Nasal cavity respiratory epithelium epithelial cell of viscerocranial mucosa (primary cell): ENCODE results near the gene TNFRSF4. TPM values are rescaled to one million over a fixed set of nuclear protein-coding genes. Genes with fewer than 3 reads are reported as not detected.

Experiments used
- total RNA-seq: library from RNA; depleted of rRNA; stranded (reverse); fragments of >200 nt; gene quantifications from 2 replicates; pipeline ENCODE4 v1.2.3, GENCODE V29; 2014

Gene TNFRSF4
- 0.14 TPM in 1 of 2 replicates, not detected in the other for total RNA-seq

GRCh38 chr1:1213345-1214265, at the start of gene TNFRSF4:
Gene TNFRSF4, minus strand, starts transcription at chr1:1214153. Its CDS starts 26 bp downstream, at chr1:1214127.

DNA sequence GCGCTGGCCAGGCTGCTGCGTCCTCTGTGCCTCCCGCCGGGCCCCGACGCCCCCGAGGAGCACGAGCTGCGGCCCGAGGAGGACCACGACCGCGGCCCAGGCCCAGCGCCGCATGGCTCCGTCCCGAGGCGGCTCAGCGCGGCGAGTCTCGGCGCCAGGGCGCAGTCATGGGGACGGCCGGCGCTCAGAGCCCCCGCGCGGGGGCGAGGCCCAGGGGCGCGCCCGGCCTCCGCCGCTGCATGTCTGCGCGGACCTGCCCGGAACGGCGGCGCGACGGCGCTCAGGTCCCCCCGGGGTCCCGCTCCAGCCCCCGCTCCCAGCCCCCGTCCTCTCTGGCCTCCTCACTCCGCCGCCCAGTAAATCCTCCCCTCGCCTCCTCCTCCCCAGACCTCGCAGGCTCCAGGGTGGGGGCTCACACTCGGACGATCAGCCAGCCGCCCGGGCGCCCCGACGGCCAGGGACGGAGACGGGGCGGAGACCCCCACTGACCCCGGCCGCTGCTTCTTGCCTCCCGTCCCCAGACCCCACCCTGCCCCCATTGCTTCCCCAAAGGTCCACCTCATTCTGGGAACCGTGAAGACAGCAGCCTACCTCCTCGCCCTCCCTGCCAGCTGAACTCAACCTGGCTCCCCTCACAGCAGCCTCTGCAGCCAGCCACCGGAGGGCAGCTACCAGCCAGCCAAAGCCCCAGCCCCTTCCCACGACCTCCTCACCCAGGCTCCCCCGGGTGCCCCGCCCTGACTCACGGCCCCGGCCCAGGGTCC, 32.8 kb upstream of the TNFRSF4 start, which contains the start of gene C1QTNF12:
Gene C1QTNF12, minus strand, starts transcription at position 146 of the 764 bp plus-strand sequence. Its CDS starts 32 bp downstream, at position 114.

DNA sequence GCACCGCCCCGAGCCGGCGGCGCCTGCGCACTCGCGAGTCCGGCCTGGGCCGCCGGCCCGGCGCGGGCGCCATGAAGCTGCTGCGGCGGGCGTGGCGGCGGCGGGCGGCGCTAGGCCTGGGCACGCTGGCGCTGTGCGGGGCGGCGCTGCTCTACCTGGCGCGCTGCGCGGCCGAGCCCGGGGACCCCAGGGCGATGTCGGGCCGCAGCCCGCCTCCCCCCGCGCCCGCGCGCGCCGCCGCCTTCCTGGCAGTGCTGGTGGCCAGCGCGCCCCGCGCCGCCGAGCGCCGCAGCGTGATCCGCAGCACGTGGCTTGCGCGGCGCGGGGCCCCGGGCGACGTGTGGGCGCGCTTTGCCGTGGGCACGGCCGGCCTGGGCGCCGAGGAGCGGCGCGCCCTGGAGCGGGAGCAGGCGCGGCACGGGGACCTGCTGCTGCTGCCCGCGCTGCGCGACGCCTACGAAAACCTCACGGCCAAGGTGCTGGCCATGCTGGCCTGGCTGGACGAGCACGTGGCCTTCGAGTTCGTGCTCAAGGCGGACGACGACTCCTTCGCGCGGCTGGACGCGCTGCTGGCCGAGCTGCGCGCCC, 18.3 kb upstream of the TNFRSF4 start, which contains the start of gene B3GALT6:
Gene B3GALT6, plus strand, starts transcription at position 30 of the 588 bp plus-strand sequence. Its CDS starts 42 bp downstream, at position 72.

GRCh38 chr1:1231400-1232207, 17.7 kb upstream of the TNFRSF4 start, which contains the start of gene SDF4:
Gene SDF4, minus strand, starts transcription at chr1:1232001. Its CDS starts 3,229 bp downstream, at chr1:1228772.

GRCh38 chr1:1206376-1206965, 7.5 kb downstream of the TNFRSF4 start, which contains the start of gene TNFRSF18:
Gene TNFRSF18, minus strand, starts transcription at chr1:1206592. Its CDS starts 21 bp downstream, at chr1:1206571.

DNA sequence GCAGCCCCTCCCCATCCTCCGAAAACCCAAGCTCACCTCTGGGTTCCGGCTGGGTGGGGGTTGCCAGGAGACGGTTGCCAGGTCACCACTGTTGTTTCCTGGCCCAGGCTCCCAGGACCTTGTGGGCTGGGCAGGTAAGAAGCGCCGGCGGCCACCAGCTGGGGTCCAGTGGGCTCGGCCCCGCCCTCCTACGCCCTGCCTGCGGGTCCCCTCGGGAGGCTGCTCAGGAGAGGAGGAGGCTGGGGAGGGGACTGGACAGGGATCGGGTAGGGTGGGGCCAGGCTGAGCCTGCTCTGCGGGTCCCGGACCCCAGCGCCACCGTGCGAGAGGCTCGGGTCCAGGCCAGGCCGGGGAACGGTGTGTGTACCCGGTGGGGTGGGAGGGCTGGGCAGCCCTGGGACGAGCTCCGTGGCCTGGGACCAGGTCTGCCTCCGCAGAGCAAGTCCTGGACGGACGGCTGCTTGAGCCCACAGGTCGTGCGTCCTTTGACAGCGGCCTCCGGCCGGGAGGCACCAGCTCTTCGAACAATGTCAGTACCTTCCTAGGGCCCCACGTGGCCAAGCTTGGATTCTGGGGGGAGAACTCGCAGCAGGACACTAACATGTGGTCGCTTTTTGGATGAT, 40.0 kb downstream of the TNFRSF4 start, which contains the start of gene TTLL10:
Gene TTLL10, plus strand, starts transcription at position 88 of the 623 bp plus-strand sequence. CDS start 5,336 bp downstream, outside the sequence.

Other genes starting within 250 kb of the TNFRSF4 start
- gene PLEKHN1, start 247.7 kb downstream of the TNFRSF4 start, total RNA-seq: 4.4 and 6.2 TPM in 2 replicates
- gene PERM1, start 232.1 kb downstream of the TNFRSF4 start, total RNA-seq: 0.07 TPM in 1 of 2 replicates, not detected in the other
- 34.5 and 46.5 TPM in 2 replicates for gene HES4, start 214.1 kb downstream of the TNFRSF4 start, total RNA-seq
- gene ISG15, start 200.7 kb downstream of the TNFRSF4 start, total RNA-seq: 25.1 and 119 TPM in 2 replicates
- 157 and 485 TPM in 2 replicates for gene AGRN, start 194.0 kb downstream of the TNFRSF4 start, total RNA-seq
- 2.6 and 14.7 TPM in 2 replicates for gene RNF223, start 139.8 kb downstream of the TNFRSF4 start, total RNA-seq
- 6.5 and 9.3 TPM in 2 replicates for gene C1orf159, start 98.1 kb downstream of the TNFRSF4 start, total RNA-seq
- gene TTLL10, start 40.3 kb downstream of the TNFRSF4 start, total RNA-seq: 0.28 TPM in 1 of 2 replicates, not detected in the other
- gene TNFRSF18, start 7.6 kb downstream of the TNFRSF4 start, total RNA-seq: 0.34 and 1.5 TPM in 2 replicates
- 76.9 and 124 TPM in 2 replicates for gene SDF4, start 17.8 kb upstream of the TNFRSF4 start, total RNA-seq
- 24.4 and 25.6 TPM in 2 replicates for gene B3GALT6, start 18.1 kb upstream of the TNFRSF4 start, total RNA-seq
- 0.93 and 1.4 TPM in 2 replicates for gene C1QTNF12, start 32.6 kb upstream of the TNFRSF4 start, total RNA-seq
- 46.3 and 60.5 TPM in 2 replicates for gene UBE2J2, start 59.7 kb upstream of the TNFRSF4 start, total RNA-seq
- 0.68 and 1.4 TPM in 2 replicates for gene SCNN1D, start 66.3 kb upstream of the TNFRSF4 start, total RNA-seq
- gene ACAP3, start 93.8 kb upstream of the TNFRSF4 start, total RNA-seq: 17.4 and 57.2 TPM in 2 replicates
- 16.9 and 25.6 TPM in 2 replicates for gene PUSL1, start 94.4 kb upstream of the TNFRSF4 start, total RNA-seq
- 55.4 and 66.1 TPM in 2 replicates for gene INTS11, start 110.5 kb upstream of the TNFRSF4 start, total RNA-seq
- gene CPTP, start 110.6 kb upstream of the TNFRSF4 start, total RNA-seq: 19.8 and 32.1 TPM in 2 replicates
- under 0.01 and 0.36 TPM in 2 replicates for gene TAS1R3, start 117.1 kb upstream of the TNFRSF4 start, total RNA-seq
- 204 and 206 TPM in 2 replicates for gene DVL1, start 135.3 kb upstream of the TNFRSF4 start, total RNA-seq
- 0.34 and 1.1 TPM in 2 replicates for gene MXRA8, start 144.4 kb upstream of the TNFRSF4 start, total RNA-seq
- 60.4 and 110 TPM in 2 replicates for gene AURKAIP1, start 161.1 kb upstream of the TNFRSF4 start, total RNA-seq
- 57.4 and 139 TPM in 2 replicates for gene CCNL2, start 185.2 kb upstream of the TNFRSF4 start, total RNA-seq
- 50.2 and 56.3 TPM in 2 replicates for gene MRPL20, start 193.1 kb upstream of the TNFRSF4 start, total RNA-seq
- 4.4 and 18.2 TPM in 2 replicates for gene ANKRD65, start 207.1 kb upstream of the TNFRSF4 start, total RNA-seq
- gene VWA1, start 221.5 kb upstream of the TNFRSF4 start, total RNA-seq: 2.1 and 18.4 TPM in 2 replicates
- gene ATAD3C, start 235.5 kb upstream of the TNFRSF4 start, total RNA-seq: 0.34 and 1.1 TPM in 2 replicates